HG02885 (cell line): ENCODE data around the gene LSM12.

ENCODE experiments used
- ATAC-seq: cut with Tn5 transposase; IDR thresholded peaks from one replicate; pipeline ENCODE4 v1.9.1; 2021; ENCODE audit warnings: mild to moderate bottlenecking; ENCODE audit not compliant: unreplicated experiment, poor library complexity

LSM12 gene

GRCh38 chr17:44095647-44096496, 29.4 kb upstream of the LSM12 start:
- no peak for ATAC-seq

- no peak for ATAC-seq
These were observed 28.8 kb upstream of the LSM12 start for GRCh38 chr17:44095388-44095646.

GRCh38 chr17:44094701-44095387, 28.4 kb upstream of the LSM12 start:
- no peak for ATAC-seq

- ATAC-seq = no peak
These were observed 26.9 kb upstream of the LSM12 start for GRCh38 chr17:44093231-44093900.

- no peak for ATAC-seq
These were observed 25.6 kb upstream of the LSM12 start for GRCh38 chr17:44092051-44092450.

- ATAC-seq = no peak
These were observed 24.9 kb upstream of the LSM12 start for GRCh38 chr17:44091200-44091997.

- no peak for ATAC-seq
These were observed 21.8 kb upstream of the LSM12 start for GRCh38 chr17:44088254-44088653.

- no peak for ATAC-seq
These were observed 20.8 kb upstream of the LSM12 start for GRCh38 chr17:44087319-44087718.

GRCh38 chr17:44086364-44087311, 20.2 kb upstream of the LSM12 start:
- ATAC-seq = no peak

GRCh38 chr17:44085908-44086307, 19.4 kb upstream of the LSM12 start:
- no peak for ATAC-seq

- ATAC-seq = no peak
These were observed 18.4 kb upstream of the LSM12 start for GRCh38 chr17:44084921-44085320.

- no peak for ATAC-seq
These were observed 17.7 kb upstream of the LSM12 start for GRCh38 chr17:44084131-44084538.

- no peak for ATAC-seq
These were observed 16.9 kb upstream of the LSM12 start for GRCh38 chr17:44083250-44083849.

GRCh38 chr17:44082256-44082927, 15.9 kb upstream of the LSM12 start:
- ATAC-seq = no peak

- ATAC-seq = no peak
These were observed 15.2 kb upstream of the LSM12 start for GRCh38 chr17:44081681-44082080.

- no peak for ATAC-seq
These were observed 13.7 kb upstream of the LSM12 start for GRCh38 chr17:44079877-44080821.

GRCh38 chr17:44078412-44078811, 11.9 kb upstream of the LSM12 start:
- no peak for ATAC-seq

GRCh38 chr17:44077595-44077909, 11.1 kb upstream of the LSM12 start:
- no peak for ATAC-seq
